Endodermal cell (in vitro differentiated cells): ENCODE measurements around the gene HMCN2. TPM values are rescaled to one million over a fixed set of nuclear protein-coding genes. Genes with fewer than 3 reads are reported as not detected.

ENCODE experiments used
- DNase-seq: peaks from one replicate; pipeline ENCODE4 v3.0.0-alpha.2; 2017
- H3K27ac ChIP-seq: 2 replicates; pipeline ENCODE4 v1.5.1; 2013; ENCODE audit warnings: mild to moderate bottlenecking, low read depth, low read length, moderate library complexity
- H3K27me3 ChIP-seq: 2 replicates; pipeline ENCODE4 v1.6.1; 2013; ENCODE audit warnings: mild to moderate bottlenecking, low read length, moderate library complexity; ENCODE audit not compliant: insufficient read depth, control insufficient read depth, poor library complexity, severe bottlenecking
- H3K36me3 ChIP-seq: 2 replicates; pipeline ENCODE4 v1.7.0; 2013; ENCODE audit warnings: mild to moderate bottlenecking, low read length, moderate library complexity; ENCODE audit not compliant: control insufficient read depth, insufficient read depth
- H3K4me1 ChIP-seq: one replicate; pipeline ENCODE4 v1.7.0; 2013; ENCODE audit warnings: low read length; ENCODE audit not compliant: control insufficient read depth, insufficient read depth
- H3K4me3 ChIP-seq: 2 replicates; pipeline ENCODE4 v1.5.1; 2013; ENCODE audit warnings: mild to moderate bottlenecking, low read length, moderate library complexity
- H3K9ac ChIP-seq: 2 replicates; pipeline ENCODE4 v1.6.1; 2013; ENCODE audit warnings: mild to moderate bottlenecking, low read length, moderate library complexity; ENCODE audit not compliant: poor library complexity, severe bottlenecking; ENCODE audit errors: extremely low read depth
- H3K9me3 ChIP-seq: 2 replicates; pipeline ENCODE4 v1.6.1; 2013; ENCODE audit warnings: mild to moderate bottlenecking, low read length, moderate library complexity; ENCODE audit not compliant: control insufficient read depth
- H3K27ac Mint-ChIP-seq: 2 replicates; pipeline ENCODE4 v1.8.0; 2020; ENCODE audit warnings: mixed read lengths
- H3K27me3 Mint-ChIP-seq: 2 replicates; pipeline ENCODE4 v1.8.0; 2021; ENCODE audit warnings: mild to moderate bottlenecking, mixed read lengths; ENCODE audit not compliant: insufficient read depth
- H3K36me3 Mint-ChIP-seq: 2 replicates; pipeline ENCODE4 v1.8.0; 2020; ENCODE audit warnings: low read depth, mixed read lengths
- H3K4me1 Mint-ChIP-seq: 2 replicates; pipeline ENCODE4 v1.8.0; 2020; ENCODE audit warnings: mixed read lengths
- H3K4me3 Mint-ChIP-seq: 2 replicates; pipeline ENCODE4 v1.8.0; 2020; ENCODE audit warnings: mild to moderate bottlenecking, moderate library complexity, mixed read lengths
- H3K9me3 Mint-ChIP-seq: 2 replicates; pipeline ENCODE4 v1.8.0; 2020; ENCODE audit warnings: mild to moderate bottlenecking, mixed read lengths
- WGBS, 2 experiments: methylation state at CpG; one replicate each; pipeline versions ENCODE4 v1.1.5 to v1.1.7; 2013; ENCODE audit warnings: missing lambda C conversion rate in 2 of 2, mixed read lengths in 1 of 2; ENCODE audit not compliant: insufficient coverage in 1 of 2, insufficient read length in 1 of 2; 5-methylcytosine and 5-hydroxymethylcytosine counted together
- total RNA-seq, 2 donors: library from RNA; stranded (reverse); fragmentation: NEBNext Ultra II Directional in 1 of 2; extraction: Animal tissue kit (Norgen Biotek cat#: 25700) in 1 of 2; gene quantifications; 2 replicates in 1 of 2; 3 replicates in 1 of 2; pipeline ENCODE4 v1.2.1, GENCODE V29; 2021
- TF ChIP-seq, protein P1 (sequence below): fragments of 200-600 bp; sonication (generic); conservative IDR thresholded peaks from 2 replicates; pipeline ENCODE4 v1.5.0; 2021; ENCODE audit warnings: antibody characterized with exemption, mild to moderate bottlenecking

HMCN2 gene
- total RNA-seq, 2 donors from 2014 or later, result 3.3 to 3.9 TPM

DNA sequence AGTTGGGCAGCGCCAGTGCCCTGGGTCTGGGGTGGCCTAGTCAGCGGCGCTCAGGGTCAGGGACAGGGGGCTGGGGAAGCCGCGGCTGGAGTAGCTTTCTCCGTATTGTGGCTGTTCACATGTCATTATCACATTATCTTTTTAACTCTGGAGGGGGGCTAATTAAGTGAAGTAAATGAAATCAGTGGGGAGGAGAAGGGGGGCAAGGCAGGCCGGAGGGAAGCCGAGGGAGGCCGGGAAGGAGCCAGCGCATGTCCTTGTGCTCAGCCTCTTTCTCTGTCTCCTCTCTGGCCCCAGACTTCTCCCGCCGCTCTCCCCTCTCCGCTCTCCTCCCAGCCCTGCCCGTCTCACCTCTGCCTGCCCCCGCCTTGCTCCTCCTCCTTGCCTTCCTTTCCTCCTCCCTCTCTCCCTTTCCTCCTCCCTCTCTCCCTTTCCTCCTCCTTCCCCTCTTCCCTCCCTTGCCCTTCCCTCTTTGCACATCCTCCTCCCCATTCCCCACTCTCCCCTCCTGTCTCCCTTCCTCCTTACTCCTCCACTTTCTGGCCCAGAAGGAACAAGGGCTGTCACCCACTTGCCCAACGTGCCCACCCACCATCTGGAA, 217.9 kb downstream of the HMCN2 start:
- no peak overlapping the region for H3K27ac ChIP-seq
- Mint-ChIP-seq H3K27me3 (peaks cover 81% of the 10 kb centered on the region), H3K9me3 (no peaks in the 10 kb centered on the region), H3K36me3 (peaks cover 2% of the 10 kb centered on the region), H3K4me1 (peaks cover 25% of the 10 kb centered on the region), H3K27ac (no peak overlapping the region), H3K4me3 (peak overlapping the region; percentile 7)
- TF ChIP-seq, protein P1, sequence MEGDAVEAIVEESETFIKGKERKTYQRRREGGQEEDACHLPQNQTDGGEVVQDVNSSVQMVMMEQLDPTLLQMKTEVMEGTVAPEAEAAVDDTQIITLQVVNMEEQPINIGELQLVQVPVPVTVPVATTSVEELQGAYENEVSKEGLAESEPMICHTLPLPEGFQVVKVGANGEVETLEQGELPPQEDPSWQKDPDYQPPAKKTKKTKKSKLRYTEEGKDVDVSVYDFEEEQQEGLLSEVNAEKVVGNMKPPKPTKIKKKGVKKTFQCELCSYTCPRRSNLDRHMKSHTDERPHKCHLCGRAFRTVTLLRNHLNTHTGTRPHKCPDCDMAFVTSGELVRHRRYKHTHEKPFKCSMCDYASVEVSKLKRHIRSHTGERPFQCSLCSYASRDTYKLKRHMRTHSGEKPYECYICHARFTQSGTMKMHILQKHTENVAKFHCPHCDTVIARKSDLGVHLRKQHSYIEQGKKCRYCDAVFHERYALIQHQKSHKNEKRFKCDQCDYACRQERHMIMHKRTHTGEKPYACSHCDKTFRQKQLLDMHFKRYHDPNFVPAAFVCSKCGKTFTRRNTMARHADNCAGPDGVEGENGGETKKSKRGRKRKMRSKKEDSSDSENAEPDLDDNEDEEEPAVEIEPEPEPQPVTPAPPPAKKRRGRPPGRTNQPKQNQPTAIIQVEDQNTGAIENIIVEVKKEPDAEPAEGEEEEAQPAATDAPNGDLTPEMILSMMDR, result no peak
- H3K36me3 ChIP-seq, result no peaks in the 10 kb centered on the region
- peak; percentile 74 for DNase-seq
- 22 to 32% methylated on average over 6 to 13 of the region's 16 CpGs for WGBS, 2 experiments
- peaks cover 5% of the 10 kb centered on the region for H3K4me1 ChIP-seq
- peaks cover 41% of the 10 kb centered on the region for H3K27me3 ChIP-seq
- no peak overlapping the region for H3K4me3 ChIP-seq
- H3K9me3 ChIP-seq, result no peaks in the 10 kb centered on the region
- H3K9ac ChIP-seq, result no peak overlapping the region

Other genes with a start within 250 kb of the HMCN2 start
- 10 to 100 TPM; 41.4 to 43.3 TPM for gene FNBP1, start 222.6 kb upstream of the HMCN2 start, total RNA-seq
- 10 to 100 TPM; 50.7 to 62.0 TPM for gene GPR107, start 211.9 kb upstream of the HMCN2 start, total RNA-seq
- gene NCS1, start 93.4 kb upstream of the HMCN2 start, total RNA-seq, result 10 to 100 TPM; 40.6 to 47.7 TPM
- 10 to 100 TPM; 30.9 to 57.2 TPM for gene ASS1, start 179.2 kb downstream of the HMCN2 start, total RNA-seq